NCI-H1436 treated with DMSO at 0.1 percent for 48 hours (cell line): ENCODE data around the gene MECP2.
A peak's percentile ranks its signal among the peaks of the same experiment; 100 is the strongest.
"Not testable (repeated sequence)": the region's sequence is repeated elsewhere in the genome, so short reads cannot be mapped to it uniquely, and the experiment has no call there.

ENCODE experiments used
- DNase-seq: peaks from one replicate; lab custom pipeline; 2025; lab: John Stamatoyannopoulos, UW

Gene MECP2

DNA sequence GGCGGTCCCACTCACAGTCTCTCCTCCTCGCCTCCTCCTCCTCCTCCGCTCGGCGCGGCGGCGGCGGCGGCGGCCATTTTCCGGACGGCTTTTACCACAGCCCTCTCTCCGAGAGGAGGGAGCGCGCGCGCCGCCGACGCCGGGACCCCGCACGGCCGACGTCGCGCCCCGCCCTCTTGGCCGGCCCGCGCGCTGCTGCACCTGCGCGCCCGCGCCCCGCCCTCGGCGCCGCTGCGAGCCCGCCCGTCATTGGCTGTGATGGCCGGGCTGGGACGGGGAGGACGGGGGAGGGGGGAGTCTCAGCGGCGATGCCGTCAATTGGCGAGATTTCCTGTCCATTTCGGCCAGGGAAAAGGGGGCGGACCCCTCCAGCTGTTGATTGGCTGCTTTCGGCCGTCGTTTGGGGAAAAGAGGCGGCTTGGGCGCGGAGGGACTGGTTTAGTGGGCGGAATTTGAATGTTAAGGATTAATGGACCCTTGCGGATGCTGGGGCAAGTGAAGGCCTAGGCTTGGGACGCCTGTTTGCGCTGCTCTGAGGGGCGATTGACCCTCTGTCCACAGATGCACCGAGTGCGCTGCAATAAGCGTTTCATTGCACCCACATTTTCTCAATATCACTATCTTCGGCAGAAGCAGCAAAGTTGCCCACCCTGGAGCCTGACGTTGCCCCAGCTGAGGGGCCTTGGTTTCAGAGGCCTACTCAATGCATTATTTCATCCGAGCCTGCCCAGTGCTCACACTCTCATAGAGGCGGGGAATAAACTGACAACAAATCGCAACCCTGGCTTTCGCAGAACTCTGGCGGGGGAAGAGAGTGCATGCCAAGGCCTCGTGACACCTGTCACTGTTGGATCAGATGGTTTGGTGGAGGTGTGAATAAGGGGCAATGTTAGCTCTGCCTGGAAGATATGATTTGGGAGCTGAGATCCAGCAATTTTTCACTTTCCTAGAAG is at the start of gene MECP2:
TSS of gene MECP2 (minus strand) at position 129 of the 953 bp plus-strand sequence.
- DNase-seq, result peak; percentile 86

DNA sequence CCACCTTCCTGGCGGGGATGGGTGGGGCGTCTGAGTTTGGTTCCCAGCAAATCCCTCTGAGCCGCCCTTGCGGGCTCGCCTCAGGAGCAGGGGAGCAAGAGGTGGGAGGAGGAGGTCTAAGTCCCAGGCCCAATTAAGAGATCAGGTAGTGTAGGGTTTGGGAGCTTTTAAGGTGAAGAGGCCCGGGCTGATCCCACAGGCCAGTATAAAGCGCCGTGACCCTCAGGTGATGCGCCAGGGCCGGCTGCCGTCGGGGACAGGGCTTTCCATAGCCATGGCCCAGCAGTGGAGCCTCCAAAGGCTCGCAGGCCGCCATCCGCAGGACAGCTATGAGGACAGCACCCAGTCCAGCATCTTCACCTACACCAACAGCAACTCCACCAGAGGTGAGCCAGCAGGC is 46.5 kb upstream of the MECP2 start, which contains the start of gene OPN1LW:
TSS of gene OPN1LW (plus strand) at position 234 of the 400 bp plus-strand sequence. CDS start at position 275, 41 bp downstream.
- not testable (repeated sequence) for DNase-seq

DNA sequence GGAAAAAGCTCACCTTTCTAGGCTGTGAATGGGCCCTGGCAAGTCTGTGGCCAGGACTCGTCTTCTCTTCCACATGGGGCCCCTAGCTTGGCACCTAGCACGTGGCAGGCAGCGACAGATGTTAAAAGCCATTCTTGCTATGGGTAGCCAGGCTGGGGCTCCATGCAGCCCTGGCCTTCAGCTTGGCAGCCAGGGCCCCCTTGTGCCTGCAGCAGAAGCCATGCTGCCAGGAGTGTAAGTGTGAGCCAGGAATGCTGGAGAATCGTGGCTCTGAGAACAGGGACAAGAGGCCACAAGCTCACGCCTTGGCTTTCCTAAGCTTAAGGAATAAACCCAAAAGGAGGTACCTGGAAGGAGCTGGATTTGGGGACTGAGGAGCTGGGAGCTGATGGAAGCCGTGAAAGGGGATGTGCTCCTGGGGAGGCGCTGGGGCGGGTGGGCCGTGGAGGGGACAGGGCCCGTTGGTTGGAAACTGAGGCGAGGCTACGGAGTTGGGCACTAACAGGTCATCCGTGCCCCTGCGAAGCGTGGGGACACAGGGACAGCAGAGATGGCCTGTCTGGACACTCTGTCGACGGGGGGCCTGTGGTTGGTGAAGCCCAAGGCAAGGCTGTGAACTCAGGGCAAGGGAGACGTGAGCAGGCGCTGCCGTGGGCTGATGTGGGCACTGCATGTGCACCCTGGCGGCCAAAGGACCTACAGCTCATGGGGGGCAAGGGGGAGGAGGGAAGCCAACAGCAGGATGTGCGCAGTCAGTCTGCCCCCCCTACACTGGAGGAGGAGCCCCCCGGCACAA is 45.6 kb upstream of the MECP2 start:
- no peak for DNase-seq

DNA sequence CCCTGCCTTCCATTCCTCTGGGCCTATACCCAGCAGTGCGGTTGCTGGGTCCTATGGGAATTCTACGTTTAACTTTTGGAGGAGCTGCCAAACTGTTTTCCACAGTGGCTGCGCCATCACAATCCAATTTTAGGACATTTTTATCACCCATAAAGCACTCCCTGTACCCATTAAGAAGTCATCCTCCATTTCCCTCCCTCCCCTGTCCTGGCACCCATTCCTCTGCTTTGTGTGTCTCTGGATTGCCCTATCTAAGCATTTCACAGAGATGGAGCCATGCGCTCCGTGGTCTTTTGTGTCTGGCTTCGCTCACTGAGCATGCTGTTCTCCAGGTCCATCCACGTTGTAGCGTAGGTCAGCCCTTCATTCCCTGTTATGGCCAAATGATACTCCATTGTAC is 44.9 kb upstream of the MECP2 start:
- no peak for DNase-seq

DNA sequence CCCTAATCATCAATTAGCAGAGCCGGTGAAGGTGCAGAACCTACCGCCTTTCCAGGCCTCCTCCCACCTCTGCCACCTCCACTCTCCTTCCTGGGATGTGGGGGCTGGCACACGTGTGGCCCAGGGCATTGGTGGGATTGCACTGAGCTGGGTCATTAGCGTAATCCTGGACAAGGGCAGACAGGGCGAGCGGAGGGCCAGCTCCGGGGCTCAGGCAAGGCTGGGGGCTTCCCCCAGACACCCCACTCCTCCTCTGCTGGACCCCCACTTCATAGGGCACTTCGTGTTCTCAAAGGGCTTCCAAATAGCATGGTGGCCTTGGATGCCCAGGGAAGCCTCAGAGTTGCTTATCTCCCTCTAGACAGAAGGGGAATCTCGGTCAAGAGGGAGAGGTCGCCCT is 43.2 kb upstream of the MECP2 start:
- no peak for DNase-seq

DNA sequence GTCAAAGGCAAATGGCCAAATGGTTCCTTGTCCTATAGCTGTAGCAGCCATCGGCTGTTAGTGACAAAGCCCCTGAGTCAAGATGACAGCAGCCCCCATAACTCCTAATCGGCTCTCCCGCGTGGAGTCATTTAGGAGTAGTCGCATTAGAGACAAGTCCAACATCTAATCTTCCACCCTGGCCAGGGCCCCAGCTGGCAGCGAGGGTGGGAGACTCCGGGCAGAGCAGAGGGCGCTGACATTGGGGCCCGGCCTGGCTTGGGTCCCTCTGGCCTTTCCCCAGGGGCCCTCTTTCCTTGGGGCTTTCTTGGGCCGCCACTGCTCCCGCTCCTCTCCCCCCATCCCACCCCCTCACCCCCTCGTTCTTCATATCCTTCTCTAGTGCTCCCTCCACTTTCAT is 42.7 kb upstream of the MECP2 start:
- no peak for DNase-seq

DNA sequence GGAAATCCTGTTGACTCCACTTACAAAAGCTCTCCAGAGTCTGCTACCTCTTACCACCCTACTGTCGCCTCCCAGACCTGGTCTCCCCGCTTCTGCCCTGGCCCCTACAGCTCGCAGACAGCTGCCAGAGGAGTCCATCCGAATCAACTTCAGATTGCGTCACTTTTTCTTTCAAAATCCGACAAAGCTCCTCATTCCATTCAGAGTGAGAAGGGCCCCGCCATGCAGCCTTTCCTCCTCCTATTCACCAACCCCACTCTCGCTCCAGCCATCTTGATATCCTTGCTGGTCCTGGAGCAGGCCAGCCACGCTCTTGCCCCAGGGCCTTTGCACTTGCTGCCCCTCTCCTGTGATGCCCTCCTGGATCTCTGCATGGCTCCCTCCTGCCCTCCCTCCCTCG is 41.3 kb upstream of the MECP2 start:
- no peak for DNase-seq

DNA sequence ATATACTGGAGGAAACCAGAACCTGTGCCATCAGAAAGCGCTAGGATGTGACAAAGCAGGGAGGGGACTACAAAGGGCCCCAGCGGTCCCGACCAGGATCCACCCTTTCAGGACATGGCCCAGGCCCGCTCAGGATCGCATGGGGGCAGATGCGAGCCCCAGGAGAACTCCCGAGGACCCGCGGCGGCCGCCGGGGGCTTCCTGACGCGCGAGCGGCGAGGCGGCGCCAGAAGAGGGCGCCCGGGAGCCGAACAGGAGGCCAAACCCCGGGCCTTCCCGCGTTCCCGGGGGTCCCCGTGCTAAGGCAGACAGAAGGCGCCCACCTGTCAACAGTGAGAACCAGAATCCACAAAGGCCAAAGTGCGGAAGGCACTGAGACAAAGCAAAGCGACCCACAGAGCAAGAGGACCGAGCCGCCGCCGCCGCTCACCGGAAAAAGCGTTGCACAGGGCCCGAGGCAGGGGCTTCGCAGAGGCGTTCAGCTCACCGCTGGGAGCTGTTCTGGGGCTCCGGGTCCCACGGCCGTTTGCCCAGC is 39.2 kb upstream of the MECP2 start:
- DNase-seq, result no peak

DNA sequence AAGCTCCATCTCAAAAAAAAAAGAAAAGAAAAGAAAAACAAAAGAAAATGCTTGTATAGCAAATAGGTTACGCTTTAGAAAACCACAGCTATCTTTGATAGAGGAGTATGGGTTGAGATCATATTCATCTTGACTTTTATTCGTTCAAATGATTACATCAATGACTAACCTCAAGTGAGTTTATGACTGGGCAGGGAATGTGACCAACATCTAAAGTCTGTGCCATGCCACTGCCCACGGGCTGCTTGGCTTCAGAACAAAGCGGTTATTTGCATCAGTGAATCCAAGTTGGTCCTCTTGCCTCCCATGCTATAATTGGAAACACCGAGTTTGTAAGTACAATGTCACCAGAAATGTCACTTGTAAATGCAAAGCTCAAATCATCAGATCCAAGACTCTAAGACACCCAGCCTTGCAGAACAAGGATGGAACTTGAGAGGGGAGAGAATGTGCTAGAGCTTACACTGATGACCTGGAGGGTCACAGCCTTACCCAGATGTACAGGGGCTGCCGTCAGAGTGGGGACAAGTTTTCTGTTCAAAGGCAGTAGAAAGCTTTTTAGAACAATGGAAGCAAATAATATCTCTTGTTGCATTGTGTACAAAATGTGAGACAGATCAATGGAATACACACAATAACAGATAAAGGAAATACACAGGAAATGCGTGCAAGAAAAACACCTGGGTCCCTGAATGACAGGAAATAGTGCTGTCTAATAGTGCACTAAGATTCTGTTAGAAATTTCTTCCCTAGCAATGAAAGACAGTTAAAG is 38.1 kb upstream of the MECP2 start:
- DNase-seq, result no peak

DNA sequence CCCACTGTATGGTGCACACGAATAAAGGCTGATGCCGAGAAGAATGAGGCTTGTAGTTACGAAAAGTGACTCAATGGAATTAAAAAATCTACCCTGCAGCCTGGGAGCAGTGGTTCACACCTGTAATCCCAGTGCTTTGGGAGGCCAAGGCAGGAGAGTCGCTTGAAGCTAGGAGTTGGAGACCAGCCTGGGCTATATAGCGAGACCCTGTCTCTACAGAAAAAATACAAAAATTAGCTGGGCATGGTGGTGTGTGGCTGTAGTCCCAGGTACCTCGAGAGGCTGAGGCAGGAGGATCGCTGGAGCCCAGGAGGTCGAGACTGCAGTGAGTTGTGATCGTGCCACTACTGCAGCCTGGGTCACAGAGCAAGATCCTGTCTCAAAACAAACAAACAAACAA is 34.8 kb upstream of the MECP2 start:
- DNase-seq, result no peak

DNA sequence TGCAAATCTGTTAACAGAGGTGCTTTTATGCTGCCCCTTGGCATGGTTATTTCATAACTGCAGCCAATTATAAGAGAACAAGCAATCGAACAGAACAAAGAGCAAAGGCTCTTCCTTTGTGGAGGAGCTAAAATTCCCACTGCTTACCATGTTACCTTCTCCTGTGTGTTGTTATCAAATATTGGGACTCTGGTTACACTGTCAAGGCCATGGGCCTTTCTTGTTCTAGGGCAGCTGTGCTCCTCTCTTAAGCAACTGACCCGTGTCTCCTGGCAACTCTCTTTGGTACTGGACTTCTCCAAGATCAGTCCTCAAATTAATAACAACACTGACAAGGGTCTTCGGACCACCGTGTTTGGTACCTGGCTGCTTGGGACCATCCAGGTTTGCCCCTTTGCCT is 34.4 kb upstream of the MECP2 start:
- DNase-seq, result no peak

DNA sequence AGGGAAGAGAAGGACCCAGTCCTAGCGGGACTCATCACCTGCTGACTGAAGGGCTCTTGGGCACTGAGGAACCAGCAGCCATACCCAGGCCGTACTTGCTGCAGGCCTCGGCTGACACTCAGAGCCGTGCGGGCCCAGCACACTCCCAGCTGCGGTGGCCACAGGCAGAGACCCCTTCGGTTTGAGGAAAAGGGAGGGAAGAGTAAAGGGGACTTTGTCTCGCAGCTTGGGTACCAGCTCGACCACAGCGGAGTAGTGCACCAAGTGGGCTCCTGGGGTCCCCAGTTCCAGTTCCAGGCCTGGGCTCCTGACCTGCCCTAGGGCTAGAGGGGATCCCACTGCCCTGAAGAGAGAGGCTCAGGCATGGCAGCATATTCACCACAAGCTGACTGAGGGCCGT is 28.6 kb upstream of the MECP2 start:
- no peak for DNase-seq

DNA sequence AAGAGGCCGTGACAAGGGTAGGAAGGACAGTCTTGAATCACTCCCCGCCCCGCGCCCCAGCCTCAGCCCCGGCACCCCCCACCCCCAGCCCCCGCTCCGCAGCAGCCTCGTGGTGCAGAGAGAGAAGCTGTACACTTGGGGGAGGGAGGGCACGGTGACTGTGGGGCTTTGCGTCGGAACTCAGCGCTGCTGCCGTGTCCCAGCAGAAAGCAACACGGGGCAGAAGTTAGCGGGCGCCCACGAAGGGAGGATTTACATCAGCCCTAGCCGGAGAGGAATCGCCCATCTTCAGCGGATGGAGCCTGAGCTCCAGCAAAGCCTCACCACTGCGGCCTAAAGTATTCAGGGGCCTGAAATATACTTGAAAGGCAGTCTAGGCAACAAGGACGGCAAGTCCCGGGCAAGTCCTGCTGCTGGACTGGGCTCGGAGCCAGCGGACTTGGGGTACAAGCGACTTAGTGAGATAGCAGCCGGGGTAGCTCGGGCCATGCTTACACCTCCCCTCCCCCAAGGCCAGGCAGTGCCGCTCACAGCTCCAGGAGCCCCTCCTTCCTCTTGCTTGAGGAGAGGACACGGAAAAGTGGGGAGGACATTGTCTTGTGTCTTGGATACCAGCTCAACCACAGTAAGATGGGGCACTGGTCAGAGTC is 28.0 kb upstream of the MECP2 start:
- DNase-seq, result no peak

DNA sequence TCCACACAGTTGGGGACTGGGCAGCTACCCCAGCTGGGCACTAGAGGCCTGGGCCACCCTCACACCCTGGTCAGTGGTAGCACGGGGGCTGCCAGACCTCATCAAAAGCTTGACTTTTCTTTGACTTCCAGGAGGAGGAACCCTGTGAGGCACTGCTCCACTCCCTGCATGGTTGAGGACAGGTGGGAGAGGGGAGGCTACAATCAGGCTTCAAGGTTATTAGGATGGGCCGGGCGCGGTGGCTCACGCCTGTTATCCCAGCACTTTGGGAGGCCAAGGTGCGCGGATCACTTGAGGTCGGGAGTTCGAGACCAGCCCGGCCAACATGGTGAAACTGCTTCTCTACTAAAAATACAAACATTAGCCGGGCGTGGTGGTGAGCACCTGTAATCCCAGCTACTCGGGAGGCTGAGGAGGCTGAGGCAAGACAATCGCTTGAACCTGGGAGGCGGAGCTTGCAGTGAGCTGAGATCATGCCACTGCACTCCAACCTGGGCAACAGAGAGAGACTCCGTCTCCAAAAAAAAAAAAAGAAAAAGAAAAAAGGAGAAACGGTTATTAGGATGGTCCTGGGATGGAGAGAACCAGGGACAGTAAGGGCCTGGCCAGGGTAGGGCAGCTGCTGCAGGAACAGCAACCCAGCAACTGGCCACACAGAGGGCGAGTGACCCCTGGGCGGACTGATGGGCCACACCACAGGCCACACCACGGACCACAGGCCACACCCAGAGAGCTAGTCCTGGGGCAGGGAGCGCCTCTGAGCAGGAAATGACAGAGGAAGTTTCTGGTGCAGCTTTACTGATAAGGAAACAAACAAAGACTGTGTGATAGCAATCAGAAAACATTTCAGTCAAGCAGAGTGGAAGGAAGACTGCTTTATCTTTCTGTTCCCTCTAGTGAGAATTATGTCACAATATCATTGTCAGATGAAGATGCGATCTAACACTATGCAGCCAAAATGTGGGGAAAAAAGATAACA is 26.0 kb upstream of the MECP2 start:
- DNase-seq, result no peak

DNA sequence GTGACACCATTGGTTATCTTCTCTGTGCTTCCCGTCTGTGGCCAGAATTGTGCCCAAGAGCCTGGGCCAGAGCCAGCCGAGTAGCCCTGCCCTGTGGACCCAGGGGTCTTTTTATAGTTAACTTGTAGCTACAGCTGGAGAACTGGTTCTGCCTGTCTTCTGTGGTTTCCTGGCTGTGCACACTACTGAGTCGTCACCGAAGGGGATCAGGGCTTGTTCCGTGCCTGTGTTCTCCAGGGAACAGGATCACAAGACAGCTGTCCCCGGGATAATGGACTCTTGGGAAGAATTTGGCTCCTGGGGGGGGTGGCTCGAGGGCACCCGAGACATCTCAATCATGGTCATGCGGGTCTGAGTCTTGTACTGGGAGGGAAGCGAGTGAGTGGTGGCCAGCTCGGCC is 24.4 kb upstream of the MECP2 start:
- no peak for DNase-seq

DNA sequence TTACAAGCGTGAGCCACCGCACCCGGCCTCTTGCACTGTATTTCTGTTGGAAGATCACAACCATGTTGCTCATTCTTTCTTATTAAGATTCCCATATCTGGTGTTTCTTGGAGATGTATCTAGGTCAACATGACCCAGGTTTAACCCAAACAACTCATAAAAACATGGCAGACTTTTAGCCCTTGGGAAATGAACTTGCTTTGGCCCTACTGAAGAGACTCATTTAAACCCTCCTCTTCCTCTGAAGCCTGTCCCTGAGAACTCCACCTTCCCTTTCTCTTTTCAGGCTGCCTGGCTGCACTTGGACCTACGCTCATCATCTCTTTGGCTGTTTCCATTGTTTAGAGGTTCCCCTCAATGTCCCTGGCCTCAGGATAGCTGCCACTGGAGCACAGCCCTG is 23.7 kb upstream of the MECP2 start:
- DNase-seq, result no peak

DNA sequence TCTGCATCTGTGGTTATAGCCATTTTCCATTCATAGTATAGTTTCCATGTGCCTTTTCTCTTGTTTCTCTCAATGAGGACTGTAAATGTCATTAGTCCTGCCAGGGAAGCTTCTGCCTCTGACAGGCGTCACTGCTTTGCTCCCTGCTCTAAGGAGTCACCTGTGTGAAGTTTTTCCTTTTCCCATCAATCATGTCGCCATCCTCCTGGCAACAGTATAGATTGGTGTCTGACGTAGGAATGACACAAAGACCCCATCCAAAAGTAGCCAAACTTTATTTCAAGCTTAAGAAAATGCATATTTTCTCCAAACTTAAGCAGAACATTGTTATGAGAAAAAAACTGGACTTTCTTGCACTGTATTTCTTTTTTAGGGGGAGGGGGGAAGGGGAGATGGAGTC is 23.1 kb upstream of the MECP2 start:
- no peak for DNase-seq

DNA sequence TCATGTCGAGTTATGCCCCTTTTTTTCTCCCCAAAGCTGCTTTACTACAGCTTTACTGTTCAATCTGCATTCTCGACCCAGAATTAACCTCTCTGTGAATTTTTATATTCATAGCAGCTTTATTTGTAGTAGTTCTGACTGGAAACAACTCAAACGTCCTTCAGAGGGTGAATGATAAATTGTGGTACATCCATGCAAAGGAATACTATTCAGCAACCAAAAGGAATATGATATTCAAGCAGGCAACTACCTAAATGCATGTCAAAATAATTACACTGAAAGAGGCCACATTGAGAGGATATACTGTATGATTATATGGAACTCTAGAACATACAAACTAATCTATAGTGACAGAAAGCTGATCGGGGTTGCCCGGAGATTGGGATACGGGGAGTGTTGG is 20.0 kb upstream of the MECP2 start:
- no peak for DNase-seq

DNA sequence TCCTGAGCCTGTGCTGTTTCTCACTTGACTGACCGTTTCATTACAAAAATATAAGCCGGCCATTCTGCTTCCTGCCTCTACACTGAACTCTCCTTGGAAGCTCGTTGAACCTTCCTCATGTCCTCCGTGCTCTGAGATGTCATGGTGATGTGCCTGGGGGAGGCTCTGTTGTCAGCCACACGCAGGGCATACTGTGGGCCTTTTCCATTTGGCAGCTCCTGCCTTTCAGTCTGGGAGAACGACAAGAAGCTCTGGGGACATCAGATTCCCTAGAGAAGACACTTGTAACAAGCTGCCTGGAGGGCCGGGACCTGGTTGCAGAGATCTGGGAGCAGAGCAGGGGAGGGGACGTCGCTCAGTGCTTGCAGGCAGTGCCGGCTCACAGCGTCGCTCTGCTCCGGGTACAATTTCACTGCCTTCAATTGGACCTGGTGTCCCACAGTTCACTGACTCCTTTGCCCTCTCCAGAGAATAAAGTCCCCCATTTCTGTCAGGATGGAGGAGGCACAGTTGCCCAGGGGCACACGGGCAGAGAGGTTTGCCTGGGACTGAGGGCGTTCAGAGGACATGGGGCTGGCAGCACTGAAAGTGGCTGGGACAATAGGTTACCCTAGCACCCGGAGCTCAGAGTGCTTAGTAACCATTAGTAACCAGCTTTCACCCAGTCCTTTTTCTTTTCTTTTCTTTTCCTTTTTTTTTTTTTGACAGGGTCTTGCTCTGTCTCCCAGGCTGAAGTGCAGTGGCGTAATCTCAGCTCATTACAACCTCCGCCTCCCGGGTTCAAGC is 19.1 kb upstream of the MECP2 start:
- DNase-seq, result no peak
